ENCODE measurements around the gene ELFN2.
"Not testable (repeated sequence)": the region's sequence is repeated elsewhere in the genome, so short reads cannot be mapped to it uniquely, and the experiment has no call there.

Gene ELFN2

GRCh38 chr22:37404091-37404490 is 23.2 kb downstream of the ELFN2 start:
- no peak overlapping the region for H3K4me3 ChIP-seq
- no peaks in the 10 kb centered on the region for H3K27me3 ChIP-seq (ENCODE audit: low read depth)
- H3K4me1 ChIP-seq = peaks cover 12% of the 10 kb centered on the region
- H3K9me3 ChIP-seq = no peaks in the 10 kb centered on the region
- no peak for DNase-seq (ENCODE audit: low spot score in 2 of 2)
- in situ Hi-C loops (cut with MboI; ENCODE audit: low sequenced_read_pairs) = no loop called here
- no peaks in the 10 kb centered on the region for H3K36me3 ChIP-seq (replicated peaks)

- in situ Hi-C loops (cut with MboI; ENCODE audit: low sequenced_read_pairs) = no loop called here
Observed at GRCh38 chr22:37403267-37403960, 23.9 kb downstream of the ELFN2 start.

GRCh38 chr22:37402184-37402506 is 25.1 kb downstream of the ELFN2 start:
- DNase-seq (ENCODE audit: low spot score in 2 of 2) = no peak
- H3K9me3 ChIP-seq = no peaks in the 10 kb centered on the region
- H3K36me3 ChIP-seq (replicated peaks) = no peaks in the 10 kb centered on the region
- peaks cover 12% of the 10 kb centered on the region for H3K4me1 ChIP-seq
- H3K27me3 ChIP-seq (ENCODE audit: low read depth) = no peaks in the 10 kb centered on the region
- H3K4me3 ChIP-seq = no peak overlapping the region
- in situ Hi-C loops (cut with MboI; ENCODE audit: low sequenced_read_pairs) = no loop called here

More at GRCh38 chr22:37403267-37403960, 23.9 kb downstream of the ELFN2 start:
- no peaks in the 10 kb centered on the region for H3K27me3 ChIP-seq (ENCODE audit: low read depth)
- peaks cover 12% of the 10 kb centered on the region for H3K4me1 ChIP-seq
- H3K9me3 ChIP-seq = no peaks in the 10 kb centered on the region
- no peak overlapping the region for H3K4me3 ChIP-seq
- H3K36me3 ChIP-seq (replicated peaks) = no peaks in the 10 kb centered on the region
- no peak for DNase-seq (ENCODE audit: low spot score in 2 of 2)

GRCh38 chr22:37401401-37402183 is 25.7 kb downstream of the ELFN2 start:
- Histone ChIP-seq H3K4me3 (no peak overlapping the region), H3K36me3 (replicated peaks) (no peaks in the 10 kb centered on the region), H3K9me3 (no peaks in the 10 kb centered on the region), H3K4me1 (peaks cover 12% of the 10 kb centered on the region), H3K27me3 (ENCODE audit: low read depth) (no peaks in the 10 kb centered on the region)
- in situ Hi-C loops (cut with MboI; ENCODE audit: low sequenced_read_pairs) = no loop called here
- peak; percentile 57 to 68 for DNase-seq (ENCODE audit: low spot score in 2 of 2)

GRCh38 chr22:37400719-37401118 is 26.6 kb downstream of the ELFN2 start:
- H3K9me3 ChIP-seq = no peaks in the 10 kb centered on the region
- H3K4me3 ChIP-seq = no peak overlapping the region
- no peaks in the 10 kb centered on the region for H3K36me3 ChIP-seq (replicated peaks)
- peak in 1 of 2 experiments; percentile 30 for DNase-seq (ENCODE audit: low spot score in 2 of 2)
- no peaks in the 10 kb centered on the region for H3K27me3 ChIP-seq (ENCODE audit: low read depth)
- in situ Hi-C loops (cut with MboI; ENCODE audit: low sequenced_read_pairs) = no loop called here
- peaks cover 12% of the 10 kb centered on the region for H3K4me1 ChIP-seq

GRCh38 chr22:37399457-37399856 is 27.8 kb downstream of the ELFN2 start:
- H3K36me3 ChIP-seq (replicated peaks); DNase-seq (ENCODE audit: low spot score in 2 of 2); H3K9me3 ChIP-seq; H3K27me3 ChIP-seq (ENCODE audit: low read depth); H3K4me3 ChIP-seq; in situ Hi-C loops (cut with MboI; ENCODE audit: low sequenced_read_pairs): not testable (repeated sequence)
- H3K4me1 ChIP-seq = peaks cover 12% of the 10 kb centered on the region

- H3K4me1 ChIP-seq = peaks cover 12% of the 10 kb centered on the region
- H3K36me3 ChIP-seq (replicated peaks) = no peaks in the 10 kb centered on the region
- no peak overlapping the region for H3K4me3 ChIP-seq
- in situ Hi-C loops (cut with MboI; ENCODE audit: low sequenced_read_pairs) = no loop called here
- no peak for DNase-seq (ENCODE audit: low spot score in 2 of 2)
- H3K9me3 ChIP-seq = no peaks in the 10 kb centered on the region
- no peaks in the 10 kb centered on the region for H3K27me3 ChIP-seq (ENCODE audit: low read depth)
Observed at GRCh38 chr22:37397226-37397625, 30.1 kb downstream of the ELFN2 start.

GRCh38 chr22:37396488-37397084 is 30.7 kb downstream of the ELFN2 start:
- Histone ChIP-seq H3K36me3 (replicated peaks) (no peaks in the 10 kb centered on the region), H3K27me3 (ENCODE audit: low read depth) (no peaks in the 10 kb centered on the region), H3K9me3 (no peaks in the 10 kb centered on the region), H3K4me1 (peaks cover 9% of the 10 kb centered on the region), H3K4me3 (no peak overlapping the region)
- no peak for DNase-seq (ENCODE audit: low spot score in 2 of 2)
- in situ Hi-C loops (cut with MboI; ENCODE audit: low sequenced_read_pairs) = no loop called here

GRCh38 chr22:37394341-37394740 is 32.9 kb downstream of the ELFN2 start:
- in situ Hi-C loops (cut with MboI; ENCODE audit: low sequenced_read_pairs) = no loop called here
- Histone ChIP-seq H3K4me1 (no peaks in the 10 kb centered on the region), H3K36me3 (replicated peaks) (no peaks in the 10 kb centered on the region), H3K9me3 (no peaks in the 10 kb centered on the region), H3K4me3 (no peak overlapping the region), H3K27me3 (ENCODE audit: low read depth) (no peaks in the 10 kb centered on the region)
- DNase-seq (ENCODE audit: low spot score in 2 of 2) = no peak

GRCh38 chr22:37393746-37394145 is 33.5 kb downstream of the ELFN2 start:
- no peaks in the 10 kb centered on the region for H3K9me3 ChIP-seq
- H3K4me1 ChIP-seq = no peaks in the 10 kb centered on the region
- in situ Hi-C loops (cut with MboI; ENCODE audit: low sequenced_read_pairs) = no loop called here
- no peaks in the 10 kb centered on the region for H3K36me3 ChIP-seq (replicated peaks)
- H3K27me3 ChIP-seq (ENCODE audit: low read depth) = no peaks in the 10 kb centered on the region
- no peak overlapping the region for H3K4me3 ChIP-seq
- DNase-seq (ENCODE audit: low spot score in 2 of 2) = no peak

- no peaks in the 10 kb centered on the region for H3K9me3 ChIP-seq
- no peak overlapping the region for H3K4me3 ChIP-seq
- no peak for DNase-seq (ENCODE audit: low spot score in 2 of 2)
- H3K4me1 ChIP-seq = no peaks in the 10 kb centered on the region
- no peaks in the 10 kb centered on the region for H3K36me3 ChIP-seq (replicated peaks)
- in situ Hi-C loops (cut with MboI; ENCODE audit: low sequenced_read_pairs) = no loop called here
- H3K27me3 ChIP-seq (ENCODE audit: low read depth) = no peaks in the 10 kb centered on the region
Observed at GRCh38 chr22:37392721-37393328, 34.5 kb downstream of the ELFN2 start.

GRCh38 chr22:37391702-37392101 is 35.6 kb downstream of the ELFN2 start:
- no peaks in the 10 kb centered on the region for H3K27me3 ChIP-seq (ENCODE audit: low read depth)
- no peaks in the 10 kb centered on the region for H3K36me3 ChIP-seq (replicated peaks)
- H3K9me3 ChIP-seq = no peaks in the 10 kb centered on the region
- in situ Hi-C loops (cut with MboI; ENCODE audit: low sequenced_read_pairs) = no loop called here
- DNase-seq (ENCODE audit: low spot score in 2 of 2) = no peak
- H3K4me1 ChIP-seq = no peaks in the 10 kb centered on the region
- H3K4me3 ChIP-seq = no peak overlapping the region

GRCh38 chr22:37390075-37390474 is 37.2 kb downstream of the ELFN2 start:
- no peaks in the 10 kb centered on the region for H3K9me3 ChIP-seq
- no peak overlapping the region for H3K4me3 ChIP-seq
- in situ Hi-C loops (cut with MboI; ENCODE audit: low sequenced_read_pairs) = no loop called here
- H3K4me1 ChIP-seq = no peaks in the 10 kb centered on the region
- H3K36me3 ChIP-seq (replicated peaks) = no peaks in the 10 kb centered on the region
- H3K27me3 ChIP-seq (ENCODE audit: low read depth) = no peaks in the 10 kb centered on the region
- no peak for DNase-seq (ENCODE audit: low spot score in 2 of 2)

GRCh38 chr22:37388538-37388937 is 38.7 kb downstream of the ELFN2 start:
- Histone ChIP-seq H3K4me3 (no peak overlapping the region), H3K36me3 (replicated peaks) (no peaks in the 10 kb centered on the region), H3K4me1 (no peaks in the 10 kb centered on the region), H3K9me3 (no peaks in the 10 kb centered on the region), H3K27me3 (ENCODE audit: low read depth) (no peaks in the 10 kb centered on the region)
- in situ Hi-C loops (cut with MboI; ENCODE audit: low sequenced_read_pairs) = no loop called here
- DNase-seq (ENCODE audit: low spot score in 2 of 2) = no peak
